GM19023 (cell line): Measurements from ENCODE around the gene TMEM174.
"Not testable (repeated sequence)": the region's sequence is repeated elsewhere in the genome, so short reads cannot be mapped to it uniquely, and the experiment has no call there.

ENCODE experiments used
- ATAC-seq: cut with Tn5 transposase; IDR thresholded peaks from one replicate; pipeline ENCODE4 v1.9.1; 2021; ENCODE audit warnings: mild to moderate bottlenecking, moderate library complexity; ENCODE audit not compliant: unreplicated experiment

Gene TMEM174

GRCh38 chr5:73188764-73189531 is 16.0 kb downstream of the TMEM174 start:
- no peak for ATAC-seq

GRCh38 chr5:73189871-73190376 is 16.9 kb downstream of the TMEM174 start:
- no peak for ATAC-seq

GRCh38 chr5:73192370-73192769 is 19.4 kb downstream of the TMEM174 start:
- no peak for ATAC-seq

GRCh38 chr5:73193592-73193991 is 20.6 kb downstream of the TMEM174 start:
- ATAC-seq = no peak

GRCh38 chr5:73196201-73196600 is 23.2 kb downstream of the TMEM174 start:
- ATAC-seq = no peak

GRCh38 chr5:73197637-73198257 is 24.8 kb downstream of the TMEM174 start:
- ATAC-seq = no peak

- no peak for ATAC-seq
Observed at GRCh38 chr5:73198833-73199592, 26.0 kb downstream of the TMEM174 start.

- ATAC-seq = no peak
Observed at GRCh38 chr5:73199671-73200070, 26.7 kb downstream of the TMEM174 start.

- peak; percentile 69 for ATAC-seq
Observed at GRCh38 chr5:73201547-73202513, 28.8 kb downstream of the TMEM174 start.

GRCh38 chr5:73204332-73204731 is 31.3 kb downstream of the TMEM174 start:
- ATAC-seq = no peak

GRCh38 chr5:73204733-73205132 is 31.7 kb downstream of the TMEM174 start:
- no peak for ATAC-seq

- no peak for ATAC-seq
Observed at GRCh38 chr5:73205305-73205704, 32.3 kb downstream of the TMEM174 start.

- not testable (repeated sequence) for ATAC-seq
Observed at GRCh38 chr5:73207239-73207638, 34.2 kb downstream of the TMEM174 start.

- ATAC-seq = not testable (repeated sequence)
Observed at GRCh38 chr5:73209075-73209474, 36.1 kb downstream of the TMEM174 start.

- not testable (repeated sequence) for ATAC-seq
Observed at GRCh38 chr5:73212693-73213092, 39.7 kb downstream of the TMEM174 start.

GRCh38 chr5:73213566-73213998 is 40.6 kb downstream of the TMEM174 start:
- ATAC-seq = peak; percentile 63

- ATAC-seq = no peak
Observed at GRCh38 chr5:73214306-73214705, 41.3 kb downstream of the TMEM174 start.

GRCh38 chr5:73214996-73215395 is 42.0 kb downstream of the TMEM174 start:
- ATAC-seq = no peak

- ATAC-seq = no peak
Observed at GRCh38 chr5:73215531-73215890, 42.5 kb downstream of the TMEM174 start.

- ATAC-seq = no peak
Observed at GRCh38 chr5:73215891-73216610, 43.1 kb downstream of the TMEM174 start.
